ENCODE results near the gene JPT2. TPM values are rescaled to one million over a fixed set of nuclear protein-coding genes. Genes with fewer than 3 reads are reported as not detected.

The JPT2 gene
- total RNA-seq, 1 donor from 2014 or later = 26.2 TPM

DNA sequence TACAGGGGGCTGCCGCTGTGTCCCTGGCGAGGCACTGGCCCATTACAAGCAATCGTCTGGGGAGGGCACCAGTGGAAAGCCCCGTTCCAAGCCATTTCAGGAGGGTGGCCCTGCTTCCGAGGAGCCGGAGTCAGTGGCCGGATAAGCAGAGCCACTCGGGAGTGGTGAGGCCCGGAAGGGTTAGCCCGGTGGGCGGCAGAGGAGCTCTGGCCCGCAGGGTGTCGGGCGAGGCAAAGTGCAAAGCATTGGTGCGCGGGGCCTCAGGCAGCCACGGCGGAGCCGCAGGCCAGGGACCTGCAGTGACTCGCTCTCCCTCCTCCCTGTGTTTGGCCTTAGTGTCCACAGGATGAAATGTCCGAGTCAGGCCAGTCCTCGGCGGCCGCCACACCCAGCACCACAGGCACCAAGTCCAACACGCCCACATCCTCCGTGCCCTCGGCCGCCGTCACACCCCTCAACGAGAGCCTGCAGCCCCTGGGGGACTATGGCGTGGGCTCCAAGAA lies 68.7 kb downstream of the JPT2 start:
- intact Hi-C loops (cut with DNase I) = no loop called here
- DNase-seq (ENCODE audit: low spot score) = no peak

DNA sequence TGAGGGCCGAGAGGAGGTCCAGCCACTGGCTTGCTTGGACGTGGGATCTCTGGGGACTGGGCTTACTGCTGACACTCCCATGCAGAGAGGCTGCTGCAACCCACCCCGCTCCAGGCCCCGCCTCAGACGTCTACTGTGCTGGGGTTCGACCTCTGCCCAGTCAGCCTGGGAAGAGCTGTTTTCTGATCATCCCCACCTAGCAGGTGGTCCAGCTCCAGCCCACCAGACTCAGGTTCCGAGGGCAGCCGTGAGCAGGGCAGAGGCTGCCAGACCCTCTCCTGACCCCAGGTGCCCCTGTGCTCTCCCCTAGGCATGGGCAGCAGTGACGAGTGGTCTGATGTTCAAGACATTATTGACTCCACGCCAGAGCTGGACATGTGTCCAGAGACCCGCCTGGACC lies 69.9 kb downstream of the JPT2 start:
- intact Hi-C loops (cut with DNase I) = no loop called here

DNA sequence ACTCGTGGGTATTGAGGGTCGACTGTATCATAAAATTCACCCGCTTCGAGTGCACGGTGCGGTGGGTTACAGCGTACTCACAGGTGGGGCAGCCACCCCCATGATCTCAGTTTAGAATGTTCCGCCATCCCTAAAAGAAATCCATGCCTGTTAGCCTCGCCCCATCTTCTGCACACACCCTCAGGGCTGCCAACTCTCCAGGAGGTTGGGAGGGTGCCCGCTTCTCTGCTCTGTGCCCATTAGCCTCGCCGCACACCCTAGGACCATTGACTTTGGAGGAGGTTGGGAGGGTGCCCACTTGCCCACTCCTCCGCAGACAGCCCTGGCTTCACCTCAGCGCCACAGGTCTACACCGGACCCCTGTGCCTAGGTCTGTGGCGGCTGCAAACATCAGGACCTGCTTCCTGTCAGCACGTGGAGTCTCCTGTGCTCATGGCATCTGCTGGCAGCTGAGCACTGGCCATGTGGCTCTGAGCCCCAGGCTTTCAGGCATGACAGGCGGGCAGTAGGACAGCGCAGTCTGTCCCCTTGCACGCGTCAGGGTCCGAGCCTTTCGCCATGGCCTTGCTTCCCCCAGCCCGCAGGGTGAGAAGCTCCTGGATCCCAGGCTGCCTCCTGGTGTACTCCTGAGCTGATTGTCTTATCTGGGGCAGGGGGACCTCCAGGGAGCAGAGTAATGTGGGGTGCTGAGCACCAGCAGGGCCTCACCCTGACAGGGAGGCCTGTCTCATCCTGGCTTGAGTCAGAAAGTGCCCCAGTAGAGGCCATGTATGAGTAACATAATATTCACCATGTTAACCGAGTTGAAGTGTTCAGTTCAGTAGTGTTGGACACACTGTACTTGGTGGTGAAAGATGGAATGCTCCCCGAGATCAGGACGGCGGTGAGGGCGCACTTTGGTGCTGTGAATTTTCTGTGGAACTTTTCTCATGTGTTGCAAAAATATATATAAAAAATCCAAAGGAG lies 71.4 kb downstream of the JPT2 start:
- DNase-seq (ENCODE audit: low spot score) = no peak
- intact Hi-C loops (cut with DNase I) = no loop called here

More for the DNA sequence above, 69.9 kb downstream of the JPT2 start:
- DNase-seq (ENCODE audit: low spot score) = no peak

Small RNA genes lying within 50 kb of the gene (microRNA-seq; reads per million reads assigned to microRNA genes)
- gene MIR3177 = 1.8 reads per million

Other genes with a start within 250 kb of the JPT2 start
- gene PERCC1, start 247.2 kb upstream of the JPT2 start, total RNA-seq = not detected
- gene CCDC154, start 233.7 kb upstream of the JPT2 start, total RNA-seq = 0.94 TPM
- 39.8 TPM for gene CLCN7, start 203.3 kb upstream of the JPT2 start, total RNA-seq
- gene PTX4, start 189.3 kb upstream of the JPT2 start, total RNA-seq = not detected
- gene TELO2, start 184.9 kb upstream of the JPT2 start, total RNA-seq = 17.7 TPM
- 19.8 TPM for gene TMEM204, start 144.6 kb upstream of the JPT2 start, total RNA-seq
- gene IFT140, start 66.2 kb upstream of the JPT2 start, total RNA-seq = 10.5 TPM
- gene CRAMP1, start 65.9 kb upstream of the JPT2 start, total RNA-seq = 12.4 TPM
- 71.4 TPM for gene MAPK8IP3, start 27.9 kb downstream of the JPT2 start, total RNA-seq
- gene NME3, start 93.3 kb downstream of the JPT2 start, total RNA-seq = 31.7 TPM
- 14.9 TPM for gene EME2, start 94.5 kb downstream of the JPT2 start, total RNA-seq
- gene MRPS34, start 94.9 kb downstream of the JPT2 start, total RNA-seq = 63.4 TPM
- gene SPSB3, start 104.3 kb downstream of the JPT2 start, total RNA-seq = 24.2 TPM
- gene NUBP2, start 104.7 kb downstream of the JPT2 start, total RNA-seq = 32.3 TPM
- 0.19 TPM for gene IGFALS, start 115.4 kb downstream of the JPT2 start, total RNA-seq
- gene HAGH, start 148.5 kb downstream of the JPT2 start, total RNA-seq = 166 TPM
- 20.5 TPM for gene FAHD1, start 148.9 kb downstream of the JPT2 start, total RNA-seq
- not detected for gene MEIOB, start 193.9 kb downstream of the JPT2 start, total RNA-seq
- gene HS3ST6, start 240.1 kb downstream of the JPT2 start, total RNA-seq = not detected